Measurements from ENCODE around the gene GLIPR1. TPM values are rescaled to one million over a fixed set of nuclear protein-coding genes. Genes with fewer than 3 reads are reported as not detected.
A peak's percentile ranks its signal among the peaks of the same experiment; 100 is the strongest.
"Not testable (repeated sequence)": the region's sequence is repeated elsewhere in the genome, so short reads cannot be mapped to it uniquely, and the experiment has no call there.

The GLIPR1 gene
- total RNA-seq, 1 experiment from 2014 or later: 42.0 TPM

DNA sequence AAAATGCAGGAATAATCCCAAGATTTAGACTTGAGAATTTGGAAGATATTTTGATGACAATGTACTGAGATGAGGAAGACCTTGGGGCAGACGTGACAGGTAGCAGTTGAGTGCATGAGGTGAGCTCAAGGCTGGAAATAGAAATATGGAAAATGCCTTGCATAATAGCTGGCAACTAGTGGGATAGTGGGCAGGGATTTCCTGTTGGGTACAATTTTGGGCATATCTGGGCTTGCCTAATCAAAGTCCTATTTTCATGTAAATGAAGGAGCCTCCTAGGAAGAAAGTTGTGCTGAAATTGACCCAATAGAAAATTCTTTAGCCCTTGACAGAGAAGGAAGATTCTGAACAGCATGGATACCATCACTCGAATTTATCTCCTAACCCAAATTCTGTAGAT, 6.4 kb upstream of the GLIPR1 start:
- no peak for DNase-seq (ENCODE audit: low spot score)

DNA sequence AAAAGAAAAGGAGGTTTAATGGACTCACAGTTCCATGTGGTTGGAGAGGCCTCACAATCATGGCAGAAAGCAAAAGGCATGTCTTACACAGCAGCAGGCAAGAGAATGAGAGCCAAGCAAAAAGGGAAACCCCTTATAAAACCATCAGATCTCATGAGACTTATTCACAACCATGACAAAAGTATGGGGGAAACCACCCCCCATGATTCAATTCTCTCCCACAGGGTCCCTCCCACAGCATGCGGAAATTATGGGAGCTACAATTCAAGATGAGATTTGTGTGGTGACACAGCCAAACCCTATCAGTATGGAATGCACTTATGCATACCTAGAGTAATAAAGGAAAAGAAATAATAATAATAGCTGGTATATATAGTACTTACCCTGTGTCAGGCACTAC, 4.5 kb upstream of the GLIPR1 start:
- DNase-seq (ENCODE audit: low spot score): no peak

DNA sequence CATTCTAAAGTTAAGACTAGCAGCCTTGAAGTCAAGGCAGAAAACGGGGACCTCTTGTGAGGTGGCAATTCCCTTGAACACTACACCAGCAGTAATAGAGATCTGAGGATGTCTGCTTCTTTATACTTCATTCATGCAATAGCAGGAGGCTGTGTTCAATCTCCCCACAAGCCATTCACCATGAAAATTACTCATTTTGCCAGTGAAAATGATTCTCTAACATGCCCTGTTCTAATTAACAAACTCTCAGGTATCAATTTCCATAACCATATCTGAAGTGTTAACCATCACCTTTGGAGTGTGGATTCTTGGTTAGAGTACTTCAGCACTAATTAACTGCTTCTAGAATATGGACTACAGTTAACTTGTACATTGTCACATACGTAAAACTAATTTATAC, 3.4 kb upstream of the GLIPR1 start:
- DNase-seq (ENCODE audit: low spot score): no peak

DNA sequence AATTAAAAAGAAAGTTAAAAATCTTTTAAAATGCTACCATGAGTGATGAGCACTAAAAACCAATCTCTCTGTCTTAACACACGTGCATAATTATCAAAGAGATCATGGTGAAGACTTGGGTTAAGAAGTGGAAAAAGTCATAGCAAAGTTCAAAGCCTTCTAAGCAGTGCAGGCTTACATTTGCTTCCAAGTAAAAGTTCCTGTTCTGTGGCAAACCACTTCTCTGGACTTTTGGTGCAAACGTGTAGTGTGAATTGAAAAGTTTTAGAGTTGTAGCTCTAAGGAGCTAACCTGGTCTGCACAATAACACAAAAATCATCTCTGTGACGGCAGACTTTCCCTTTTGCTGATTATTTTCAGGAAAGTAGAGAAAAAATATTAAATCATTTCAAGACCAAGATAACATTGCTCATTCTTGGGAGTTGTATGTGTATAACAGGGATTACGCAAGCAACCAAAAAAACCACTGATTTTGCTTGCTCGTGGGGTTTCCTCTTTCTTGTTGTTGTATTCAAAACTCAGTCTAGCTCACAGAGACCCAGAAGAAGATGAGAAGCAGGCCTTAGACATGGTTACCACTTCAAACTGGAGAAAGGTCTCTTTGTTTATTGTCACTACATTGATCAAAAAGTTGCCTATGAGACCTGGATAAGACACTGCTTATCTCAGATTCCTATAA, 2.3 kb upstream of the GLIPR1 start:
- DNase-seq (ENCODE audit: low spot score): no peak

DNA sequence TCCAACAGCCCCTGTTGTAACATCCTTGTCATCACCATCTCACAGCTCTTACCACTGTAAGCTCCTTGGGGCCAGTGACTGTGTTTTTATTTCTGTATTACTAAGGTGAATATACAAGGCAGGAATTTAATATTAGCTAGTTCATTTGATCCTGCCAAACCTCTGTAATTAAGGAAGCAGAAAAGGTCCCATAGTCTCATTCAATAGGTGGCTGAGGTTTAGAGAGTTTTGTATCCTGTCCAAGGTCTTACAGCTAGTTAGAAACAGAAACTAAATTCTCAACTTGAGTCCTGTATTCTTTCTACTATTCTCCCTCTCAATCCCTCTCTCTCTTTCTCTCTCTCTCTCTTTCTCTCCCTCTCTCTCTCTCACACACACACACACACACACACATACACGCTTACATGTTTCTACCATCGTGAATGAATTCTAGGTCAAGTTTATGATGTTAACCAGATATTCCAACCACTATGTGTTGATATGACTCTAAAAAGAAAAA, 543 bp upstream of the GLIPR1 start:
- DNase-seq (ENCODE audit: low spot score): peak; percentile 51

DNA sequence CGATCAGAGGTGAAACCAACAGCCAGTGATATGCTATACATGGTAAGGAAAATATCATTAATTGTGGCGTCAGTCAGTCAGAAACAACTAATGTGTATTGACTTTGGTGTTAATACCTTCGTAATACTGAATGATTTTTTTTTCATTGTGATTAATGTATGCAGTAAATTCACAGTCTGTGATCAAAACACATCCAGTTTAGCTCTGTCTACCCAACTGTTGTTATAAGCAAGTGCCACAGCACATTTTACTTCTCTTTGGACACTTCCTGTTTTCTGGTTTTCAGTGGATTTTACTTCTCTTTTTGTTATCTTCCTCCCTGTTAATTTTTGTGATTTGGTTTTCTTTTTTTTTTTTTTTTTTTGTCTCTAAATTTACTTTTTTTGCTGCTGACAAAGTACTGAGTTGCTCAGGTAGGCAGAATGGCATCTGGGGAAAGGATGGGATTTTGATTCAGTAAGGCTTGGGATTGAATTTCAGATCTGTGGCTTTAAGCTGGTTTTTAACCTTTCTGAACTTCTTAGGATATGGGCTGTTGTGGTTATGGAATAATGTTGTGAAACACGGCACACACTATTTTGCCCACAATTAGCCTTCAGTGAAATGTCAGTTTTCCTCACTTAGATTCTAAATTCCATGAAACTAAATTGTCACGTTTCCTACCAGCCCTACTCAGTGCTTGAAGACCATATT, 604 bp downstream of the GLIPR1 start:
- peak; percentile 46 for DNase-seq (ENCODE audit: low spot score)

DNA sequence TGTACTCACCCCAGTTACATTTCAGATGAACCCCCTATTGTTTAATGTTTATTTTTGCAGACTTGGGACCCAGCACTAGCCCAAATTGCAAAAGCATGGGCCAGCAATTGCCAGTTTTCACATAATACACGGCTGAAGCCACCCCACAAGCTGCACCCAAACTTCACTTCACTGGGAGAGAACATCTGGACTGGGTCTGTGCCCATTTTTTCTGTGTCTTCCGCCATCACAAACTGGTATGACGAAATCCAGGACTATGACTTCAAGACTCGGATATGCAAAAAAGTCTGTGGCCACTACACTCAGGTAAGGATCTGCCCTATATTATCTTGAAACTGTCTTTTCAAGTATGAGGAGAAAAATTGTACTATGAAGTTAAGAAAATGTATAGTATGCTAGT, 1.2 kb downstream of the GLIPR1 start:
- DNase-seq (ENCODE audit: low spot score): peak; percentile 63

DNA sequence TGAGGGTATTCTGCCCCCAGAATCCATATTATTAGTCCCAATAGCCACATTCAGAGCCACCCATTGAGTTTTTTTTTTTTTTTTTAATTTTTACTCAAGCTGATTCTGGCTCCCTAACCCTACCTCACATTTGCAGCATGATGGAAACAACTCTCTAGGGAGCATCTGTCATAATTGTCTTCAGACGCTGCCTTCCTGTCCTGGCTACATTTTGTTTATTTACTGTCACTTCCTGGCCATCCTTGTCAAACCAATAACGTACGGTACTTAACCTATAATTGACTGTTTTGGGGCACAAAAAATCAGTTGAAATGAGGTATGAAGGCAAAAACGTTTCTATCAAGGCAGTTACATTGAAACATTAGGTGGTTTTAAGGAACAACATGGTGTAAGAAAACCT, 2.1 kb downstream of the GLIPR1 start:
- DNase-seq (ENCODE audit: low spot score): no peak

DNA sequence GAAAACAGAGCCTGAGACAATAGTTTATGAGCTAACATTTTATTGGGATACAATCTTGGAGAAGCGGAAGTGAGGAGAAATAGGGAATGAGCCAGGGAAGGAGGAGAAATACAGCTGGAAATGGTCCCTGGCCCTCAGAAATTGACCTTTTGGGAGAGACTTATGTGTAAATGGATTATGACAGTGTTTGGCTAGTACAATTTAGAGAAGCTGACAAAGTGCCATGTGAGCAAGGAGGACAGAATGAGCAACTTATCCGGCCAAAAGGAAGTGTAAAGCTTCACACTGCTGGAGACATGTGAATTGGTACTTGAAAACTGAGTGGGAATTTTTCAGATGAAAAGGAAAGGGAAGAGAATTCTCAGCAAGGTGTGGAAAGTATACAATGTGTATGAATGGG, 2.9 kb downstream of the GLIPR1 start:
- no peak for DNase-seq (ENCODE audit: low spot score)

DNA sequence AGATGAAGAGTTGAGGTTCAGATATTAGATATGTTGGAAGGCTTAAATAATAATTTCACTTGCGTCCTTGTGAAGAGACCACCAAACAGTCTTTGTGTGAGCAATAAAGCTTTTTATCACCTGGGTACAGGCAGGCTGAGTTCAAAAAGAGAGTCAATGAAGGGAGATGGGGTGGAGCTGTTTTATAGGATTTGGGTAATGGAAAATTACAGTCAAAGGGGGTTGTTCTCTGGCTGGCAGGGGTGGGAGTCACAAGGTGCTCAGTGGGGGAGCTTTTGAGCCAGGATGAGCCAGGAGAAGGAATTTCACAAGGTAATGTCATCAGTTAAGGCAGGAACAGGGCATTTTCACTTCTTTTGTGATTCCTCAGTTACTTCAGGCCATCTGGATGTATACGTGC, 3.9 kb downstream of the GLIPR1 start:
- not testable (repeated sequence) for DNase-seq (ENCODE audit: low spot score)

DNA sequence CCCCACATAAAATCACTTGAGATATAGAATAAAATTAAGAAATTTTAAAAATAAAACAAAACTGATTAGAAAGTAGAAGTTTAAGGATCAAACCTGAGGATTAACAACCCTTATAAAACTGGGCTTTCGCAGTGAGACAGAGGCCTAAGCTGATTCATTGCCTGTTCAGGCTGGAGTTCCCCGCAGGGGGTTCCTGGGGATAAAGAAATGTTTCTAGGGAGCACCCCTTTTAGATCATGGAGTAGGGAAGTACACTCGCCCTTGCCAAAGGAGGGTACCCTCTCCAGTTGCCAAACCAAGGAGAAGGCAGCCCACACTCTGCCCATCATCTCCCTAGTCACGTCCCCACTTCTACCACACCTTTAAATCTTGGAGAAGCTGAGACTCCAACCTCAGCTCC, 6.8 kb downstream of the GLIPR1 start:
- no peak for DNase-seq (ENCODE audit: low spot score)

DNA sequence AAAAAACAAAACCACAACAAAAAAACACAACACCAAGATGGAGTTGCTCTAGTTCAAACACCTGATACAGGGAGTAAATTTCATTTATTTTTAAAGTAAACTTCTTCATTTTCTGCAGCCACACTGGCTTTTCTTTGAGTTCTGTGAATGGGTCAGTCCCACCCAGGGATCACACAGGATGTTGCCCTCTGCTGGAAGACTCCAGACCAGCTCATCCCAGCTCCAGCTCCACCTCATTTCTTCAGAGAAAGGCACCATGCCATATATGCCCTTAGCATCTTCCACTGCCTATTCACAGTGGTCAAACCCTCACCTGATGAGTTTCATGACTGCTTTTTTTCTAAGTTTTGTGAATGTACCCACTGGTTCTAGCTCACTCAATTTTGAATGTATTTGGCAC, 8.0 kb downstream of the GLIPR1 start:
- DNase-seq (ENCODE audit: low spot score): peak; percentile 57

DNA sequence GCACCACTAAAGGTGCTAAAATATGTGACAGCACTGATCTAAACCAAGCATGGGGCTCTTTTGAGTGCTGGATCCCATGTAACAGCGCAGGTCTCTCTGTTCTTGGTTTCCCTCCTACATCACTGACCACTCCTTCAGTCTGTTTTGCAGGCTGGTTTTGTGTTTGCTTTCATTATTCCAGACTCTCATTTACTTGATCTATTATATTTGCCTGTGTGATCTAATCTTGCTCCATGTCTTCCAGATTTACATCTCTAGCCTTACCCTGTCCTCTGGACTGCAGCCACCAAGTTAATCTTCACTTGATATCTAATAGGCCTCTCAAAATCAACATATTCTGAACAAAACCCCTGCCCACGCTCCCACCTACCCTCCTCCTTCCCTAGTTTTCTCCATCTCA, 8.6 kb downstream of the GLIPR1 start:
- DNase-seq (ENCODE audit: low spot score): no peak

DNA sequence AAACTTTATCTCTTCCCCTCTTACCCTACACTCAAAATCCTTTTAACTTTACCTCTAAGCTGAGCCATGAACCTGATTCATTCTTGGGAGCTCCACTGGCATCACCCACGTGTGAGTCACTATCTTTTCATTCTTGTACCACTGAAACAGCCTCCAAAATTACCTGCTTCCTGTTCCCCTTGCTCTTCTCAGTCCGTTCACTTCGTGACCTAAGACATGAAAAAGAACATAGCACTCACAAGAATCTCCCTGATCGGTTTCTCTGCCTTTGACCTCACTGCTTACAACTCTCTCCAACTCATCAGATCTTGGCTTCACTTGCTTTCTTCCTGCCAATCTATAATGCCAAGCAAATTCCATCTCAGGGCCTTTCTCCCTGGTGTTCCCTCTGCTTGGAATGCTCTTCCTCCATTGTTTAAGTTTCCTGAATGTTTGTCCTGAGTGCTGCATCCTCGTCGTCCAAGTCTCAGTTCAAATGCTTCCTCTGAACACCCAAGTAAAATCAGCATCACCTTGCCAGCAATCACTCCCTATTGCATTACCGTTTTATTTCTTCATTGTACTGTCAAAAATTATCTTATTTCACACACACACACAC, 9.2 kb downstream of the GLIPR1 start:
- no peak for DNase-seq (ENCODE audit: low spot score)

DNA sequence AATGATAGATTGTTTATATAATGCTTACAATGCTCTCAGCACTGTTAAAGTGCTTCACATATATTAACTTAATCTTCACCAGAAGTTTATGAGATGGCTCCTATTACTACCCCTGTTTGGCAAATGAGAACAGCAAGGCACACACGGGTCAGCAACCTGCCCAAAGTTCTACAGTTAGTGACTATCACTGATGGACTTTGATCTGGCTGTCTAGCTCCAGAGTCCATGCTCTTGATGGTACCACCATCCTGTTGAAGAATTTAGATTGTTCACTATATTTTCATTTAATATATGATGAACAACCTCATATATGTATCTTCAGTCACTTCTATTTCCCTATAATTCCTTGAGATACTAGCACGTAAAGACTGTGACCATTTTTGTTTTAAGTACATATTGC, 10.6 kb downstream of the GLIPR1 start:
- DNase-seq (ENCODE audit: low spot score): no peak

DNA sequence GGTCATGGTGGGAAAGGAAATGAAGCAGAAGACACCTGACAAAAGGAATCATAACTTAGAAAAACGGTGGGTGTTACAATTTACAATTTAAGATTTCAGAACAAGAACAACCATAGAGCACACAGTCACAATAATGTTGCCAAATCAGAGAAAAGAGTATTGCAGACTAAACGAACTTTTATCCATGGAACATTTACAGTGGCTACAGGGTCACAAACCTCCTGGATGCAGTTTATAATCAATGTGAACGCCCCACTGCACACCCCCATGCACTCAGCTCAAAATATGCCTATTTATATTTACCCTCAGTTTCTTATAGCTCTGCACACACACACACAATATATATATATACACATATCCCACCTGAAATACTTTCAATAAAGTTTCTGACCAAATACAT, 22.9 kb downstream of the GLIPR1 start:
- DNase-seq (ENCODE audit: low spot score): no peak

DNA sequence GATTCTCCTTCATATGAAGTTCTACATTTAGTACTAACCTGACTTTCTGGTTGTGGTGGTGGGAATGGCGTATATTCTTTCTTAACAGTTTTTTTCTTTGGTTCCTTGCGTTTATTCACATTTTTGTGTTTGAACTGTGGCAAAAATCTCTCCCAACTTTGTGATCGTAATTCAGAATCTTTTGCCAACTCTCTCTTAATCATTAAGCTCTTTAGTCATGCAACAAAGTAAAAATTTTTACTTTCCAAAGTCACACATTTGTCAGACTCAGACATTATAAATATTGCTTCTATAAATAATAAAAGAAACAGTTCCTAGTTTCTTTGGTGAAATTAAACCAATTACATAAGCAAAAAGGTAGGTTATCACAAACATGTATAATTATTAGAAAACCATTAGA, 23.3 kb downstream of the GLIPR1 start:
- no peak for DNase-seq (ENCODE audit: low spot score)

DNA sequence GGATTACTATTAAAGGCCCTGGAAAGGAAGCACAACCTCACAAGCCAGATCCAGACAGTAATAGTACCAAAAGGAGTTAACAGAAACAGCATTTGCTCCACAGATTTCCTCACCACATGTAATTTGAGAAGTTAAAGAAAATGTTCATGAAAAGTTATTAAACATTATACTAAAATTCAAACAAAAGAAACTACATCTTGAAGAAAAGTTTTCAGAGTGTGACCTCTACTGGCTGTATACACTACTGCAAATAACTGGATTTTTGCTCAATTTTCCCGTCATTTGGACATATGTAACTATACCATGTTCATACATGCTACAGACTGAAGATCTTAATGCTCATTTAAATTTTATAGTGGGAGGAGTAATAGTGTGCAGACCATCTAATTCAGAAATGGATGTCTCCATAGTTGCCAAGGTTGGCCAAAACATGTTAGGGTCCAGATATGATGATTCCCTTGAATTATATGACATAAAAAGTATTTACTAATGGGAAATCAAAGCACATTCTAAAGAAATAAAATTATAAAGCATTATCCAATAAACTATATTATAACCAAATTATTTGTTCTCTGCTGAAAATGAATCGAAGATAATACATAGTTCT, 25.3 kb downstream of the GLIPR1 start:
- no peak for DNase-seq (ENCODE audit: low spot score)

DNA sequence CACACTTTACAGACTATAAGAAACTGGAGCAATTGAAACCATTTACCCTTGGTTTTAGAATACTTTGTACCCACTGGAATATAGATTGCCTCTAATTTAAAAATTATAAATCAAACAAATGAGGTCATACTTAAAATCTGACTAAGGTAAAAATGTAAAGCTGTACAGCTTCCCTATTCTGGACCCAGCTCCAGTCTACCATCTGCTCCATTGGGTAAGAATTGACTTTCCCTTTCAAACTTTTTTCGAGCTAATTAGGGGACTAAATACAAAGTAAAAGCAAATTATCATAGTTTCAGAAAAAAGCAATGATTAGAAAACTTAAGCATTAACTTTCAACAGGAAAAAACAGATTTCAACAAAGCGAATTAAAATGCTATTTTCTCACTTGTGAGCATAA, 26.5 kb downstream of the GLIPR1 start:
- DNase-seq (ENCODE audit: low spot score): no peak

DNA sequence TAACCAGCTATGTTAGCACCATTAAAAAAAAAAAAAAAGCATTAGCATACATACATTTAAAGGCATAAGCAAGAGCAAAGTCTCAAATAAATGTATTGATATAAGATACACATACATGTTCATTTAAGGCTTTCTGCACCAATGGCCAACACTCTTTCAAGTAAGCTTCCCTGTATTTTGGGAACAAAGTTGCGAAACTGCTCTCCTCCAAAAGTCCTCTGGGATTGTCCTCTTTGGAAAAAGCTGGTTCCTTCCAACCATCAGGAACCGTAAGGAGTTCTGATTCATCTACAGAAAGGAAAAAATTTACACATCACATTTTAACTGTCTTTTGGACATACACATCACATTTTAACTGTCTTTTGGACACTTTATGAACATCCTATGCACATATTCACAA, 27.6 kb downstream of the GLIPR1 start:
- no peak for DNase-seq (ENCODE audit: low spot score)

DNA sequence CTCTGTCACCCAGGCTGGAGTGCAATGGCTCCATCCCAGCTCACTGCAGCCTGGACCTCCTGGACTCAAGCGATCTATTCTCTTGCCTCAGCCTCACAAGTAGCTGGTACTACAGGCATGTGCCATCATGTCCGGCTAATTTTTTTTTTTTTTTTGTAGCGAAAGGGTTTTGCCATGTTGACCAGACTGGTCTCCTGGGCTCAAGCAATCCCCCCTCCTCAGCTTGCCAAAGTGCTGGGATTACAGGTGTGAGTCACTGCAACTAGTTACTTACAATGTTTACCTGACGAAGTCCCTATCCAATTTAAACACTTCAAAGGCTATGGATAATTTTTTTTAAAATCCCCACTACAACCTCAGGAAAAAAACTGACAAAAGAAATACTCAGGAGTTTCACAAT, 29.1 kb downstream of the GLIPR1 start:
- no peak for DNase-seq (ENCODE audit: low spot score)

DNA sequence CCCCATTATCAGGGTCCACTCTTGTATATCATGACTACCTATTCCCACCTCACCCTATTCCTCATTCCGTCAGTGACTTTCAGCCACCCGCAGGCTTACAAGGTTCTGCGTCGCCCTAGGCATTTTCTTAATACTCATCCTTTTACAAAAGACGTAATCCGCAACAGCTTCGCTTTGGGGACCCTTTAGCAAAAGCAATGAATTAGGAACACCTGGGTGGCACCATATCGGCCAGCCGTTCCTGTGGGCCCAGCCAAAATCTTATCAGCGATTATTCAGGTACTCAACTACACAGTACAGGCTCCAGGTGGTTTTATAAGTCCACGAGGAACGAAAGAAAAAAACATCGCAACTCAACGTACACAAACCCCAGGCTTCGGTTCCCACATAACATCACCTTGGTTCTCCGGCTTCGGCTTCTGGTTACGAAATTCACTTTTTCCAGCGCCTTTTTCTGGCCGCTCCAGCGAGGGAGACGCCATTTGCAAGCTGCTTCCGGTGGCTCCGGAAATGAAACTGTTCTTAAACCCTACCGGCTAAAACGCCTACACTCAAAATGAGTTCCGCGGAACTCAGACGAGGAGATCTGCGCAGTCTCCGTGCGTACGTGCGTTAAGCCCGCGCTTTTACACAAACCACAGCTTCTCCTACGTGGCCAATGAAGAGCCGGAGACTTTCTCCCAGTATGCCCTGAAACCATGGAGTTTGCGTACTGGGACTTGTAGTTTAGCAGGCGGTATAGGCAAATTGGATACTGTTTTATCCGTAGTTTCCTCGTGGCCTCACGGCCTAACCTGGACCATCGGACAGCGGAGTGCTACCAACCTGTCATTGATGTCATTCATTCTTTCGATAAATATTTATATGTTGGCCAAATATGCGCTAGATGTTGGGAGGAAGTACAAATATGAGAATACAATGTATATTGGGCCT, 30.8 kb downstream of the GLIPR1 start, which contains the start of gene KRR1:
KRR1 (minus strand) TSS at position 494 of the 933 bp plus-strand sequence; CDS start at position 482, 12 bp downstream.
- peak; percentile 99 for DNase-seq (ENCODE audit: low spot score)

Data from H4 (cell line).